Keratinocyte (primary cell): ENCODE measurements around the gene MTCP1.

Source experiments
- EZH2 ChIP-seq: IDR thresholded peaks from one replicate; pipeline ENCODE4 v1.6.1; 2012; ENCODE audit warnings: inconsistent platforms, mild to moderate bottlenecking, low read length, moderate library complexity
- TF ChIP-seq, protein P1 (sequence below), 3 experiments: IDR thresholded peaks in 1 of 3; conservative IDR thresholded peaks in 1 of 3; optimal IDR thresholded peaks in 1 of 3; 2 replicates in 2 of 3; 3 replicates in 1 of 3; pipeline versions ENCODE3 to v1.5.1; 2011; ENCODE audit warnings: low read length in 3 of 3, mild to moderate bottlenecking in 3 of 3, moderate library complexity in 2 of 3, control low read depth in 1 of 3, inconsistent platforms in 1 of 3; ENCODE audit not compliant: insufficient read depth in 2 of 3; ENCODE audit errors: extremely low read depth in 1 of 3

GRCh38 chrX:155112171-155112570 lies 41.2 kb upstream of the MTCP1 start:
- TF ChIP-seq, protein P1, sequence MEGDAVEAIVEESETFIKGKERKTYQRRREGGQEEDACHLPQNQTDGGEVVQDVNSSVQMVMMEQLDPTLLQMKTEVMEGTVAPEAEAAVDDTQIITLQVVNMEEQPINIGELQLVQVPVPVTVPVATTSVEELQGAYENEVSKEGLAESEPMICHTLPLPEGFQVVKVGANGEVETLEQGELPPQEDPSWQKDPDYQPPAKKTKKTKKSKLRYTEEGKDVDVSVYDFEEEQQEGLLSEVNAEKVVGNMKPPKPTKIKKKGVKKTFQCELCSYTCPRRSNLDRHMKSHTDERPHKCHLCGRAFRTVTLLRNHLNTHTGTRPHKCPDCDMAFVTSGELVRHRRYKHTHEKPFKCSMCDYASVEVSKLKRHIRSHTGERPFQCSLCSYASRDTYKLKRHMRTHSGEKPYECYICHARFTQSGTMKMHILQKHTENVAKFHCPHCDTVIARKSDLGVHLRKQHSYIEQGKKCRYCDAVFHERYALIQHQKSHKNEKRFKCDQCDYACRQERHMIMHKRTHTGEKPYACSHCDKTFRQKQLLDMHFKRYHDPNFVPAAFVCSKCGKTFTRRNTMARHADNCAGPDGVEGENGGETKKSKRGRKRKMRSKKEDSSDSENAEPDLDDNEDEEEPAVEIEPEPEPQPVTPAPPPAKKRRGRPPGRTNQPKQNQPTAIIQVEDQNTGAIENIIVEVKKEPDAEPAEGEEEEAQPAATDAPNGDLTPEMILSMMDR (optimal IDR thresholded peaks at IDR 0.05 in 1 of 3, IDR thresholded peaks at IDR 0.05 in 1 of 3, conservative IDR thresholded peaks at IDR 0.05 in 1 of 3; ENCODE audit: extremely low read depth in 1 of 3, insufficient read depth in 2 of 3, low read length in 3 of 3): no peak
- no peak for TF ChIP-seq EZH2
